ENCODE results near the gene EEF1AKMT2.
"Not testable (repeated sequence)": the region's sequence is repeated elsewhere in the genome, so short reads cannot be mapped to it uniquely, and the experiment has no call there.

DNA sequence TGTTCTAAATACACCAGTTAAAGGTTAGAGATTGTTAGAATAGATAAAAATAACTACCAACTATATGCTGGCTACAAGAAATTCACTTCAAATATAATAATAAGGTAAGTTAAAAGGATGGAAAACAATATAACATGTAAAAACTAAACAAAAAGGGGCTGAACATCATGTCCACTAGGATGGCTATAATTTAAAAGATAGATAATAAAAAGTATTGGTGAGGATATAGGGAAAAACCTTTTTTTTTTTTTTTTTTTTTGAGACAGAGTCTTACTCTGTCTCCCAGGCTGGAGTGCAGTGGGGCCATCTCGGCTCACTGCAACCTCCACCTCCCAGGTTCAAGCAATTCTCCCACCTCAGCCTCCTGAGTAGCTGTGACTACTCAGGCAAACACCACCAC lies 8.8 kb downstream of the EEF1AKMT2 start:
- TF ChIP-seq CTCF (IDR thresholded peaks at IDR 0.05; ENCODE audit: low read length); EZH2phosphoT487 (IDR thresholded peaks at IDR 0.05; ENCODE audit: low read length); EZH2 (optimal IDR thresholded peaks at IDR 0.05; ENCODE audit: low read depth, low read length): not testable (repeated sequence)

Measured in MM.1S (cell line).